IMR-90 (cell line): ENCODE measurements around the gene PIPOX. TPM values are rescaled to one million over a fixed set of nuclear protein-coding genes. Genes with fewer than 3 reads are reported as not detected.

Source experiments
- ATAC-seq: fragments of 200-7000 bp; cut with Tn5 transposase; 2 replicates; pipeline ENCODE4 v1.9.1; 2020; ENCODE audit warnings: low read depth, mild to moderate bottlenecking, moderate library complexity
- BruUV-seq: library from RNA; stranded (reverse); fragments of 400-500 nt; replicated peaks from 2 replicates; lab custom pipeline; 2021; lab: Mats Ljungman, UMichigan
- CTCF ChIA-PET: fragments of 300-600 bp; formaldehyde crosslinking; extraction: SDS; loops from one replicate; lab custom pipeline; 2021; ENCODE audit warnings: antibody characterized with exemption; lab: Yijun Ruan, JAX
- POLR2A ChIA-PET: fragments of 300-600 bp; sonication (Branson Sonifier 250); formaldehyde crosslinking; loops from one replicate; lab custom pipeline; 2022; ENCODE audit warnings: antibody characterized with exemption; ENCODE audit not compliant: unreplicated experiment; lab: Charles Lee
- DNase-seq: peaks from one replicate; pipeline ENCODE4 v3.0.0; 2013
- H2AFZ ChIP-seq: replicated peaks from 2 replicates; pipeline ENCODE3; 2013; ENCODE audit warnings: low read length, mild to moderate bottlenecking; ENCODE audit not compliant: poor library complexity
- H2AK5ac ChIP-seq: 2 replicates; pipeline ENCODE4 v1.6.1; 2013; ENCODE audit warnings: low read depth, low read length, inconsistent platforms
- H2AK9ac ChIP-seq: replicated peaks from 2 replicates; pipeline ENCODE3; 2013; ENCODE audit warnings: mild to moderate bottlenecking, low read depth, low read length, moderate library complexity; ENCODE audit not compliant: poor library complexity
- H2BK120ac ChIP-seq: 2 replicates; pipeline ENCODE4 v1.6.1; 2013; ENCODE audit warnings: low read depth, low read length, inconsistent platforms
- H2BK15ac ChIP-seq: 3 replicates; pipeline ENCODE4 v1.6.1; 2013; ENCODE audit warnings: low read depth, low read length, inconsistent platforms
- H2BK20ac ChIP-seq: 2 replicates; pipeline ENCODE4 v1.6.1; 2013; ENCODE audit warnings: low read depth, mild to moderate bottlenecking, inconsistent platforms, low read length, moderate library complexity
- H2BK5ac ChIP-seq: 2 replicates; pipeline ENCODE4 v1.6.1; 2013; ENCODE audit warnings: mild to moderate bottlenecking, low read depth, low read length, inconsistent platforms; ENCODE audit not compliant: poor library complexity, severe bottlenecking
- H3K14ac ChIP-seq: replicated peaks from 2 replicates; pipeline ENCODE4 v1.6.1; 2013; ENCODE audit warnings: low read depth, low read length, inconsistent platforms
- H3K18ac ChIP-seq: 2 replicates; pipeline ENCODE4 v1.6.1; 2013; ENCODE audit warnings: low read depth, low read length, control low read depth
- H3K23ac ChIP-seq: 2 replicates; pipeline ENCODE4 v1.6.1; 2013; ENCODE audit warnings: low read depth, low read length, inconsistent platforms
- H3K27ac ChIP-seq: 2 replicates; pipeline ENCODE4 v1.5.1; 2013; ENCODE audit warnings: mild to moderate bottlenecking, control low read depth, low read length; ENCODE audit not compliant: insufficient read depth
- H3K27me3 ChIP-seq: 2 replicates; pipeline ENCODE4 v1.6.1; 2013; ENCODE audit warnings: low read length; ENCODE audit not compliant: control insufficient read depth, insufficient read depth
- H3K36me3 ChIP-seq: 2 replicates; pipeline ENCODE4 v1.6.1; 2013; ENCODE audit warnings: low read length, mixed read lengths; ENCODE audit not compliant: control insufficient read depth, insufficient read depth
- H3K4ac ChIP-seq: 2 replicates; pipeline ENCODE4 v1.6.1; 2013; ENCODE audit warnings: low read depth, low read length, inconsistent platforms
- H3K4me1 ChIP-seq: 2 replicates; pipeline ENCODE4 v1.6.1; 2013; ENCODE audit warnings: low read length, mixed read lengths; ENCODE audit not compliant: control insufficient read depth, insufficient read depth
- H3K4me2 ChIP-seq: 2 replicates; pipeline ENCODE4 v1.6.1; 2013; ENCODE audit warnings: low read depth, mild to moderate bottlenecking, control low read depth, low read length, moderate library complexity
- H3K4me3 ChIP-seq: 2 replicates; pipeline ENCODE4 v1.5.1; 2013; ENCODE audit warnings: low read depth, mild to moderate bottlenecking, control low read depth, low read length, moderate library complexity; ENCODE audit not compliant: insufficient read depth
- H3K56ac ChIP-seq: 2 replicates; pipeline ENCODE4 v1.6.1; 2013; ENCODE audit warnings: low read length, inconsistent platforms; ENCODE audit not compliant: insufficient read depth; ENCODE audit errors: extremely low read depth
- H3K79me1 ChIP-seq, 2 experiments: 2 replicates each; pipeline ENCODE4 v1.6.1; 2013; ENCODE audit warnings: low read length in 2 of 2, inconsistent platforms in 1 of 2, low read depth in 1 of 2
- H3K9ac ChIP-seq: 2 replicates; pipeline ENCODE4 v1.6.1; 2013; ENCODE audit warnings: low read depth, low read length, control low read depth
- H3K9me1 ChIP-seq: 2 replicates; pipeline ENCODE4 v1.6.1; 2013; ENCODE audit warnings: low read length, inconsistent platforms; ENCODE audit not compliant: insufficient read depth
- H3K9me3 ChIP-seq: 2 replicates; pipeline ENCODE4 v1.6.1; 2013; ENCODE audit warnings: low read length; ENCODE audit not compliant: control insufficient read depth, insufficient read depth
- H4K20me1 ChIP-seq: 2 replicates; pipeline ENCODE4 v1.6.1; 2013; ENCODE audit warnings: low read length, inconsistent platforms; ENCODE audit not compliant: insufficient read depth
- H4K5ac ChIP-seq: 2 replicates; pipeline ENCODE4 v1.6.1; 2013; ENCODE audit warnings: mild to moderate bottlenecking, low read depth, low read length, control low read depth
- H4K8ac ChIP-seq, 2 experiments: 2 replicates each; pipeline ENCODE4 v1.6.1; 2013; ENCODE audit warnings: low read depth in 2 of 2, low read length in 2 of 2, control low read depth in 1 of 2, inconsistent platforms in 1 of 2
- H4K91ac ChIP-seq: 2 replicates; pipeline ENCODE4 v1.6.1; 2013; ENCODE audit warnings: low read depth, low read length, inconsistent platforms; ENCODE audit not compliant: insufficient read depth
- BHLHE40 ChIP-seq: fragments of 150-350 bp; IDR thresholded peaks from 2 replicates; pipeline ENCODE4 v1.6.1; 2016; ENCODE audit warnings: mild to moderate bottlenecking, low read depth, low read length
- CEBPB ChIP-seq: IDR thresholded peaks from 2 replicates; pipeline ENCODE4 v1.6.1; 2012; ENCODE audit warnings: low read depth, low read length, improper control_type of control experiment
- CHD1 ChIP-seq: IDR thresholded peaks from 2 replicates; pipeline ENCODE4 v1.6.1; 2012; ENCODE audit warnings: low read depth, low read length, improper control_type of control experiment
- FOS ChIP-seq: fragments of 150-350 bp; IDR thresholded peaks from 2 replicates; pipeline ENCODE4 v1.6.1; 2016; ENCODE audit warnings: low read depth, low read length
- MAFK ChIP-seq: IDR thresholded peaks from 2 replicates; pipeline ENCODE4 v1.6.1; 2012; ENCODE audit warnings: low read depth, low read length, improper control_type of control experiment
- MAZ ChIP-seq: IDR thresholded peaks from 2 replicates; pipeline ENCODE4 v1.6.1; 2012; ENCODE audit warnings: low read depth, mild to moderate bottlenecking, low read length, improper control_type of control experiment, moderate library complexity, borderline replicate concordance
- MXI1 ChIP-seq: IDR thresholded peaks from 2 replicates; pipeline ENCODE4 v1.6.1; 2012; ENCODE audit warnings: low read depth, mild to moderate bottlenecking, low read length, moderate library complexity, borderline replicate concordance
- NFE2L2 ChIP-seq: fragments of 150-350 bp; IDR thresholded peaks from 2 replicates; pipeline ENCODE4 v1.6.1; 2016; ENCODE audit warnings: low read depth, mild to moderate bottlenecking, low read length
- POLR2A ChIP-seq: IDR thresholded peaks from 2 replicates; pipeline ENCODE4 v1.6.1; 2012; ENCODE audit warnings: mild to moderate bottlenecking, low read depth, low read length
- RAD21 ChIP-seq: IDR thresholded peaks from 2 replicates; pipeline ENCODE4 v1.6.1; 2012; ENCODE audit warnings: low read length, improper control_type of control experiment
- RCOR1 ChIP-seq: IDR thresholded peaks from 2 replicates; pipeline ENCODE4 v1.6.1; 2012; ENCODE audit warnings: mild to moderate bottlenecking, low read length, improper control_type of control experiment; ENCODE audit not compliant: insufficient replicate concordance
- RFX5 ChIP-seq: IDR thresholded peaks from 2 replicates; pipeline ENCODE4 v1.8.0; 2012; ENCODE audit warnings: low read depth, mild to moderate bottlenecking, low read length, moderate library complexity
- SMC3 ChIP-seq: fragments of 150-350 bp; IDR thresholded peaks from 2 replicates; pipeline ENCODE4 v1.6.1; 2016; ENCODE audit warnings: low read depth, mild to moderate bottlenecking, antibody characterized with exemption, low read length, moderate library complexity
- WGBS, 2 experiments: methylation state at CpG; one replicate each; pipeline versions ENCODE4 v1.1.5 to v1.1.7; 2013; ENCODE audit warnings: missing lambda C conversion rate in 2 of 2; ENCODE audit not compliant: insufficient read length in 1 of 2; ENCODE audit errors: extremely low coverage in 2 of 2; 5-methylcytosine and 5-hydroxymethylcytosine counted together
- dilution Hi-C: fragments of 300-500 bp; cut with HindIII; formaldehyde crosslinking; loops from one replicate; pipeline ENCODE4 v1.14.3; 2018; ENCODE audit warnings: low sequenced_read_pairs; ENCODE audit not compliant: unreplicated experiment
- in situ Hi-C: fragments of 300-500 bp; cut with MboI; formaldehyde crosslinking; loops from 3 replicates; pipeline ENCODE4 v1.14.3; 2019; ENCODE audit warnings: low sequenced_read_pairs, inconsistent platforms, mixed read lengths
- intact Hi-C: fragments of 100-400 bp; cut with micrococcal nuclease; formaldehyde crosslinking; loops from 2 replicates; pipeline ENCODE4 v1.10.0; 2022
- polyA plus RNA-seq, 3 experiments: library from polyadenylated mRNA; depleted of rRNA; stranded (reverse); fragments of >200 nt; gene quantifications; 2 replicates each; pipeline ENCODE4 v1.2.3, GENCODE V29; 2012; ENCODE audit warnings: low replicate concordance in 1 of 3
- total RNA-seq: library from RNA; depleted of rRNA; stranded (reverse); fragments of >200 nt; gene quantifications from 2 replicates; pipeline ENCODE4 v1.2.3, GENCODE V29; 2012
- TF ChIP-seq, protein P1 (sequence below): conservative IDR thresholded peaks from 2 replicates; pipeline ENCODE4 v1.5.1; 2012; ENCODE audit warnings: mild to moderate bottlenecking, low read depth, low read length, improper control_type of control experiment
- TF ChIP-seq, protein P2 (sequence below): fragments of 150-350 bp; IDR thresholded peaks from 2 replicates; pipeline ENCODE4 v1.6.1; 2017; ENCODE audit warnings: mild to moderate bottlenecking, antibody characterized with exemption, low read length, low read depth
- TF ChIP-seq, protein P3 (sequence below): fragments of 150-350 bp; IDR thresholded peaks from 2 replicates; pipeline ENCODE4 v1.6.1; 2016; ENCODE audit warnings: low read depth, mild to moderate bottlenecking, low read length, moderate library complexity, borderline replicate concordance

Gene PIPOX
- total and polyA plus RNA-seq, 2 of the 4 experiments (the other 2 are of a cell fraction): 0.43 to 1.3 TPM

DNA sequence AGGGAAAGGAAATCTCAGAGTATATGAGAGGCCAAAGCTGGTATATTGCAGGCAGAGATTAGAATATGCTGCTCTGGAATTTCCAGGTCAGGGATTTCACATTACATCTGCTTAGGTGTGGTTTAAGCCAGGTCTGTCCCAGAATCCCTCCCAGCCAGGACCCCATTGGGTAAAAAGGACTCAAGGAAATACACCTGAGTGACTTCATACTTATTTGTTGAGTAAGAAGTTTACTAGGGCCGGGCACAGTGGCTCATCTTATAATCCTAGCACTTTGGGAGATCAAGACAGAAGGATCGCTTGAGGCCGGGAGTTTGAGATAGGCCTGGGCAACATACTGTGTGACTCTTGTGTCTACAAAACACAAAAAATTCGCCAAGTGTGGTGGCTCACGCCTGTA is 7.2 kb downstream of the PIPOX start:
- H4K8ac ChIP-seq: no peak overlapping the region
- H2AK9ac ChIP-seq: no peak overlapping the region
- DNase-seq (no peak), ATAC-seq (no peak)
- no peak overlapping the region for H3K4me2 ChIP-seq
- no CpG with 5 or more reads among the region's 5 CpGs for WGBS, 2 experiments
- no peak overlapping the region for H3K9ac ChIP-seq
- no peak overlapping the region for H2BK5ac ChIP-seq
- no peak overlapping the region for H3K4me3 ChIP-seq
- H3K9me1 ChIP-seq: peaks cover 2% of the 10 kb centered on the region; the same call in 1 of the 2 replicates
- no peak overlapping the region for H4K91ac ChIP-seq
- H3K79me1 ChIP-seq: no peaks in the 10 kb centered on the region
- no peak overlapping the region for H2AK5ac ChIP-seq
- no peak overlapping the region for H2BK20ac ChIP-seq
- H3K27me3 ChIP-seq: peaks cover 81% of the 10 kb centered on the region
- no peak overlapping the region for H2BK15ac ChIP-seq
- H2AFZ ChIP-seq: no peak overlapping the region
- H3K4ac ChIP-seq: no peak overlapping the region
- no peak overlapping the region for H3K27ac ChIP-seq
- ChIA-PET CTCF (no interaction called here), POLR2A (no interaction called here)
- BruUV-seq: no TSS peak
- no peak overlapping the region for H3K14ac ChIP-seq
- no peak overlapping the region for H4K5ac ChIP-seq
- H3K4me1 ChIP-seq: no peaks in the 10 kb centered on the region
- no peak overlapping the region for H3K56ac ChIP-seq
- H3K9me3 ChIP-seq: no peaks in the 10 kb centered on the region; the same call in 1 of the 2 replicates
- no peak for TF ChIP-seq FOS
- no peak for TF ChIP-seq CEBPB
- no peak for TF ChIP-seq MAZ
- no peak for TF ChIP-seq BHLHE40
- no peak for TF ChIP-seq SMC3
- TF ChIP-seq, protein P1, sequence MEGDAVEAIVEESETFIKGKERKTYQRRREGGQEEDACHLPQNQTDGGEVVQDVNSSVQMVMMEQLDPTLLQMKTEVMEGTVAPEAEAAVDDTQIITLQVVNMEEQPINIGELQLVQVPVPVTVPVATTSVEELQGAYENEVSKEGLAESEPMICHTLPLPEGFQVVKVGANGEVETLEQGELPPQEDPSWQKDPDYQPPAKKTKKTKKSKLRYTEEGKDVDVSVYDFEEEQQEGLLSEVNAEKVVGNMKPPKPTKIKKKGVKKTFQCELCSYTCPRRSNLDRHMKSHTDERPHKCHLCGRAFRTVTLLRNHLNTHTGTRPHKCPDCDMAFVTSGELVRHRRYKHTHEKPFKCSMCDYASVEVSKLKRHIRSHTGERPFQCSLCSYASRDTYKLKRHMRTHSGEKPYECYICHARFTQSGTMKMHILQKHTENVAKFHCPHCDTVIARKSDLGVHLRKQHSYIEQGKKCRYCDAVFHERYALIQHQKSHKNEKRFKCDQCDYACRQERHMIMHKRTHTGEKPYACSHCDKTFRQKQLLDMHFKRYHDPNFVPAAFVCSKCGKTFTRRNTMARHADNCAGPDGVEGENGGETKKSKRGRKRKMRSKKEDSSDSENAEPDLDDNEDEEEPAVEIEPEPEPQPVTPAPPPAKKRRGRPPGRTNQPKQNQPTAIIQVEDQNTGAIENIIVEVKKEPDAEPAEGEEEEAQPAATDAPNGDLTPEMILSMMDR: no peak
- TF ChIP-seq, protein P2, sequence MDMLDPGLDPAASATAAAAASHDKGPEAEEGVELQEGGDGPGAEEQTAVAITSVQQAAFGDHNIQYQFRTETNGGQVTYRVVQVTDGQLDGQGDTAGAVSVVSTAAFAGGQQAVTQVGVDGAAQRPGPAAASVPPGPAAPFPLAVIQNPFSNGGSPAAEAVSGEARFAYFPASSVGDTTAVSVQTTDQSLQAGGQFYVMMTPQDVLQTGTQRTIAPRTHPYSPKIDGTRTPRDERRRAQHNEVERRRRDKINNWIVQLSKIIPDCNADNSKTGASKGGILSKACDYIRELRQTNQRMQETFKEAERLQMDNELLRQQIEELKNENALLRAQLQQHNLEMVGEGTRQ: no peak
- no peak for TF ChIP-seq NFE2L2
- TF ChIP-seq MAFK: no peak
- TF ChIP-seq, protein P3, sequence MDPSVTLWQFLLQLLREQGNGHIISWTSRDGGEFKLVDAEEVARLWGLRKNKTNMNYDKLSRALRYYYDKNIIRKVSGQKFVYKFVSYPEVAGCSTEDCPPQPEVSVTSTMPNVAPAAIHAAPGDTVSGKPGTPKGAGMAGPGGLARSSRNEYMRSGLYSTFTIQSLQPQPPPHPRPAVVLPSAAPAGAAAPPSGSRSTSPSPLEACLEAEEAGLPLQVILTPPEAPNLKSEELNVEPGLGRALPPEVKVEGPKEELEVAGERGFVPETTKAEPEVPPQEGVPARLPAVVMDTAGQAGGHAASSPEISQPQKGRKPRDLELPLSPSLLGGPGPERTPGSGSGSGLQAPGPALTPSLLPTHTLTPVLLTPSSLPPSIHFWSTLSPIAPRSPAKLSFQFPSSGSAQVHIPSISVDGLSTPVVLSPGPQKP: no peak
- no peak for TF ChIP-seq CHD1
- TF ChIP-seq MXI1: no peak
- TF ChIP-seq RAD21: no peak
- no peak for TF ChIP-seq RCOR1
- TF ChIP-seq RFX5: no peak
- TF ChIP-seq POLR2A: no peak
- no peak overlapping the region for H3K23ac ChIP-seq
- H4K20me1 ChIP-seq: no peaks in the 10 kb centered on the region
- H3K18ac ChIP-seq: no peak overlapping the region
- no peaks in the 10 kb centered on the region for H3K36me3 ChIP-seq
- no peak overlapping the region for H2BK120ac ChIP-seq
- intact Hi-C loops: no loop called here
- in situ Hi-C loops: no loop called here
- dilution Hi-C loops: no loop called here
